Activated CD8-positive, alpha-beta memory T cell treated with anti-CD3 and anti-CD28 coated beads, Interleukin-2, amount 50 U/mL, for 48 hours (primary cell): ENCODE results near the gene ACOT8.
"Not testable (repeated sequence)": the region's sequence is repeated elsewhere in the genome, so short reads cannot be mapped to it uniquely, and the experiment has no call there.

ENCODE experiments used
- DNase-seq: peaks from one replicate; pipeline ENCODE4 v3.0.0-alpha.2; 2020

Gene ACOT8

DNA sequence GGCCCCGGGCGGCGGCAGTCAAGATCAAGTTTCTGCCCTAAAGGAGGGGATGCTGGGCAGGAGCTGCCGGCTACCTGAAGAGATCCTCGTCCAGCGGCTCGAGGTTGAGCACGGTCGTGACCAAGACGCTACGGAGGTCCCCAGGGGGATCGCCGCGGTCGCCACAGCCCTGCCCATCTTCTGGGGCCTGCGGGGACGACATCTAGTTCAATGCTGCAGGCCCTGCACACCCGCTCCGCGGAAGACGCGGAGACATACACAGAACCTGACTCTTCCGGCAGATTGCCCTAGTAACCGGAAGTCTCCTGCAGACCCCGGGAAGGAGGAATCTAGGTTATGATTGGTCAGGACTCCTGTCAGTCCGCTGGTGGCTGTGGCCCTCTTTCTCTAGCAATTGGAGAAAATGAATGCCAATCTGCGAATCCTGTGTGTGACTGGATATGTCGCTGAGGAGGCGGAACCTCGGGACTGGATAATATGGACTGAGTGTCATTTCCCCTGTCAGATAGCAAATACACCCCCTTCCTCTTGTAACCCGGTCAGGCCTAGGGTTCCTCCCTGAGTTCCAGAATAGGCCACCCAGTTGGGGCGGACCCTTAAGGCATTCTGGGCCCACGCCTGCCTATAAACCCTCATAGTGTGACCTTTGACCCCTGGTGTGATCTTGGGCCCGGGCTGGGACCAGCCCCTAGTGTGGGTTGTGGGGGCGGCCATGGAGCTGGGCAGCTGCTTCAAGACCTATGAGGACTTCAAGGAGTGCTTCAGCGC is at the start of gene ACOT8, which contains the start of gene ZSWIM3:
TSS of gene ACOT8 (minus strand) at position 279 of the 768 bp plus-strand sequence. CDS start at position 202, 77 bp downstream.
TSS of gene ZSWIM3 (plus strand) at position 501 of the 768 bp plus-strand sequence. CDS start at position 713, 212 bp downstream.
- DNase-seq = peak; percentile 87

DNA sequence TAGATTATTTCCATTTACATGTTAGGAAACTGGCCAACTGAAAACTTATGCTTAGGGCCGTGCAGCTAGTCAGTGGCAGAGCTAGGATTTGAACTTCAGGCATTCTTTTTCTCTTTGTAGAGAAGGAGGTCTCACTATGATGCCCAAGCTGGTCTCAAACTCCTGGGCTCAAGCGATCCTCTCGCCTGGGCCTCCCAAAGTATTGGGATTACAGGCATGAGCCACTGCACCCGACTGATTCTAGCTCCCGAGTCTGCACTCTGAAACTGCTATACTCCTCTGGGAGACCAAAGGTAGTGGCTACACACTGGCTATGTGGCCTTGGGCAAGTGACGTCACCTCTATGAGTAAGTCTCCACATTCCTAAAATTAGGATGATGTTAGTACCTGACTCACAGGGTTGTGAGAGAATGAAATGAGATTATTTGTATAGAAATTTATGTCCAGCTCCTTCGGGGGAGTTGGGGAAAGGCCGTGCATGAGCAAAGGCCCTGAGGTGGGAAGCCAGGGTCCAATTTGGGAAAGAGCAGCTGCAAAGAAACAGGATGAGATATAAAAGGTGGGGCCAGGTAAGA is 48.4 kb upstream of the ACOT8 start:
- DNase-seq = no peak

DNA sequence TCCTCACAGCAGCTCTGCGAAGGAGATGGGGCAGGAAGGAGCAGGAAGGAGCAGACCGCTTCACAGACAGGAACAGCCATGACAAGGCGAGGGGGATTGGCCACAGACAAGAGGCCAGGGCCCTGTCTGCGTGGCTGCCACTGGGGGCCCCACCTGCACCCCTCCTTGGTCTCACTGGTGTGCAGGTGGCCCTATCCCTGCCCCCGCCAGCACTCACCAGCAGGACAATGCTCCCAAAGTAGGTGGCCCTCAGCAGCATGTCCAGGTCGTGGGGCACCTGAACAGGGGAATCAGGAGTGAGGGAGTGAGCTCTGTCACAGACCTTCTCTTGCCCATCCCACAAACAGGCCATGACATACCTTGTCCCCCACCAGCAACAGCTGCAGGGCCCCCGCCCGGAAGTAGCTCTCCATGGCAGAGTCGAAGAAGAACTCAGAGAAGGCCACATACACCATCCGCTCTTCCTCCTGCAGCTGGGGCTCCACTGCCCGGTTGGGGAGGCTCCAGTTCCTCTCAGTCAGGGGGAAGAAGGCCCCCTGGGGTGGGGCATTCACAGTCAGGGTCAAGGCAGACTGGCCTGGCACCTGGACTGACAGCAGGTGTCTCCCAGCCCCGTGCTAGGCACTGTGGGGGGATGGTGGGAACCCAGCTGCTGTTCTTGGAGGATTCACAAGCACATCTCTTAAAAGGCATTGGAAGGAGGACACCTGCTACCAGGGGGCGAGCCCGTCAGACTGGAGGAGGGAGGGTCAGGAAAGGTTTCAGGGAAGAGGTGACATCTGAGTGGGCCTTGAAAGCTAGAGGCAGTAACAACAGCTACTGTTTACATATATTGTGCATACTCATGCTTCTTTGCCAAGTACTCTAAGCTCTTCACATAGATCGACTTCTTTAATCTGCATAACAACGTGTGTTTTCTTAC is 47.7 kb upstream of the ACOT8 start:
- no peak for DNase-seq

DNA sequence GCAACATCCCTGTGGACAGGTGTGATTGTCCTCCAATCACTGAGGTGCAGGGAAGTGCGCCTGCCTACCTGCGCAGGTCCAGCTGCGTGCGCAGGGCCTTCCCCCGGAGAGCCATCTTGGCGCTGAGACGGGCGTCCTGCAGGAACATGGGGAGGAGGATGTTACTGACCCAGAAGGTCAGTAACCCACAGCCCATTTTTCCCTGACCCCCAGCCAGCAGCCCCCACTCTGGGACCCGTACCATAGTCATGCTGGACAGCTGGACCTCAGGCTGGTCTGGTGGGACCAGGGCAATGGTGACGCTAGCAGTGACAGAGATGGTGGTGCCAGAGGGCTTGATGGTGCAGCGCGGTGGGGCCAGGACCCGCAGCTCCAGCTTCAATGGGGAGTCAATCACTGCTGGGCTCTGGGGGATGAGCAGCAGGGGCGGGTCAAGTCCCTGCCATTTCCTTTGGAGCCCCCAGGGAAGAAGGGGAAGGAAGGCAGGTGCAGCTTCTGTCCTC is 45.1 kb upstream of the ACOT8 start:
- DNase-seq = no peak

DNA sequence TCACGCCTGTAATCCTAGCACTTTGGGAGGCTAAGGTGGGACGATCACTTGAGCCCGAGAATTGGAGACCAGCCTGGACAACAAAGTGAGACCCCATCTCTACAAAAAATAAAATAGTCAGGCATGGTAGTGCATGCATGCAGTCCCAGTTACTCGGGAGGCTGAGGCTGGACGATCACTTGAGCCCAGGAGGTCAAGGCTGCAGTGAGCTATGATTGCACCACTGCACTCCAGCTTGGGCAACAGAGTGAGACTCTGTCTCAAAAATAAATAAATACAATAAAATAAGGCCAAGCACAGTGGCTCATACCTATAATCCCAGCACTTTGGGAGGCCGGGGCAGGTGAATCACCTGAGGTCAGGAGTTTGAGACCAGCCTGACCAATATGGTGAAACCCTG is 44.1 kb upstream of the ACOT8 start:
- not testable (repeated sequence) for DNase-seq

DNA sequence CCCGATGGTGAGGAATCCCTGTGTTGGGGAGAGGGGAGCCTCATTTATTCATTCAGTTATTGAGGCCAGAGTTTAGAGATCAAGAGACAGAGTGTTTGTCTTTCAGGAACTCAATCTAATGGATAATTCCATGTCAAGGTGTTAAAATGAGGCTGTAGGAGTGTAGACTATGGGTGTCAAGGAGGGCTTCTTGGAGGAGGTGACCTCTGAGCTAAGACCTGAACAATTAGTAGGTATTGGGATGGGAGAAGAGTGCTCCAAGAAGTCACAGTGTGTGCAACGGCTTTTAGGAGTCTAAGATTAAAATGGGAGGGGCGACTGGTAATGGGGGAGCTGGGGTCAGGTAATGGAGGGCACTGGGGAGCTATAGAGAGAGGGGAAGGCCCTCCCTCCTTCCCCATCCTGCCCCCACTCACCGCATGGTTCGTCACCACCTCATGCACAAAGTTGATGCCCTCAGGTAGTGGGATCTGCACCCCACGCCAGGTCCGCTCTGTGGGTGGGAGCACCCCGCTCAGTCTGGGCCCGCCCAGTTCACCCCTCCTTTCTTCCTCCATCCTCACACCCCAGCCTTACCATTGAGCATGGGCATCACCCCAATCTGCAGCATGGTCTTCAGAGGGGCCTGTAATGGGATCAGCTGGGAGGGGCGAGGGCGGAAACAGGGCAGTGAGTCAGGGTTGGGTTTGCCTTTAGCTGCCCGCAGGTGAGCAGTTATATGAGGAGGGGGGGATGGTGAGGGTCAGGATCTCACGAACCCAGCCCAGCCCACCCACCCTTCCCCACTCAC is 42.0 kb upstream of the ACOT8 start:
- DNase-seq = no peak

DNA sequence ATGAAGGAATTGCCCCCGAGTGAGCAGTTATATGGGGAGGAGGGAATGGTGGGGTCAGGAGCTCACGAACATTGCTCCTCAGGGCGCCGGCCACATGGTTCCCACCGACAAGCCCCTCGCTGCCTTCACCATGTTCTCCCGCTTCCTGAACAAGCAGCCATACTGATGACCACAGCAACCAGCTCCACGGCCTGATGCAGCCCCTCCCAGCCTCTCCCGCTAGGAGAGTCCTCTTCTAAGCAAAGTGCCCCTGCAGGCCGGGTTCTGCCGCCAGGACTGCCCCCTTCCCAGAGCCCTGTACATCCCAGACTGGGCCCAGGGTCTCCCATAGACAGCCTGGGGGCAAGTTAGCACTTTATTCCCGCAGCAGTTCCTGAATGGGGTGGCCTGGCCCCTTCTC is 41.1 kb upstream of the ACOT8 start:
- DNase-seq = no peak

DNA sequence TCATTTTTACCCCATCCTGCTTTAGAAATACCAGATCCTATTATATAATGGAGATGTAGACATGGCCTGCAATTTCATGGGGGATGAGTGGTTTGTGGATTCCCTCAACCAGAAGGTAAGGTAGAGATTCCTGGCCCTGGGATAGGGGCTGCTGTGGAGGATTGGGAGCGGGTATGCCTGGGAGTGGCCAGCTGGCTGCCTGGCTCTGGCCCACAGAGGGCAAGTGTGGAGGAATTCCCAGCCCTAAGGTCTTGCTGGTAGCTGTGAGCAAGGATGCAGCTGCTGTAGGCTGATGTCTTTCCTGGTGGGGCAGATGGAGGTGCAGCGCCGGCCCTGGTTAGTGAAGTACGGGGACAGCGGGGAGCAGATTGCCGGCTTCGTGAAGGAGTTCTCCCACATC is 40.5 kb upstream of the ACOT8 start:
- DNase-seq = no peak

DNA sequence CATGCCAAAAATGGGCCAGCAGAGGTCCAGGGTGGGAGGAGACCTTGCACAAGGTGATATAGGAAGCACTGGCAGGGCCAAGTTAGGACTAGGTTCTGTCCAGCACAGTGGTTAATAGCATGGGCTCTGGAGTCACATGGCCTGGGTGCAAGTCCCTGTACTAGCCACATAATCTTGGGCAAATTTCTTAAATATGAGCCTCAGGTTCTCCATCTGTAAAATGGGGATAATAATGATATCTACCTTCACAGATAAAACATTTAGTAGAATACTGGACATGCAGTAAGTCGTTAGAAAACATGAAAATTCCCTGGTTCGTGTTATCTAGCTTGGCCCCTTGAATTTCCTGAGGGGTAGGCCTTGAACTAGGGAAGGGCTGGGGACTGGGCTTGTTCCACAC is 40.1 kb upstream of the ACOT8 start:
- DNase-seq = no peak

DNA sequence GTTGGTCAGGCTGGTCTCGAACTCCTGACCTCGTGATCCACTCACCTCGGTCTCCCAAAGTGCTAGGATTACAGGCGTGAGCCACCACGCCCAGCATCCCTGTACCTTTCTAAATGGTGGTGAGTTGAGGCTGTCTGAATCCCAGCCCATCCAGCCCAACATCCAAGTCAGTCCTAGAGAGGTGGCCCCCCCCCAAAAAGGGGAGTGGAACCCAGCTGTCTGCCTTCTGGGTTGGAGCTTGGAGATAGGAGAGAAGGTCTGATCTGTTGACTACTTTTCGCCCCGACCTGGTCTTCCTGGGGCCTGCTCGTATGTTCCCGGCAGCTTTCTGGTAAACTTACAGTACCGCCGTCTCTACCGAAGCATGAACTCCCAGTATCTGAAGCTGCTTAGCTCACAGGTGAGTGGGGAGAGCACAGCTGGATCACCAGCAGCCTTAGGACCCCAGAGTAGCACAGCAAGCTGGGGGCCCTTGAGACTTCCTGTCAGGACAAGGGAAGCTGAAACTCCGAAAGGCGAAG is 39.5 kb upstream of the ACOT8 start:
- no peak for DNase-seq

DNA sequence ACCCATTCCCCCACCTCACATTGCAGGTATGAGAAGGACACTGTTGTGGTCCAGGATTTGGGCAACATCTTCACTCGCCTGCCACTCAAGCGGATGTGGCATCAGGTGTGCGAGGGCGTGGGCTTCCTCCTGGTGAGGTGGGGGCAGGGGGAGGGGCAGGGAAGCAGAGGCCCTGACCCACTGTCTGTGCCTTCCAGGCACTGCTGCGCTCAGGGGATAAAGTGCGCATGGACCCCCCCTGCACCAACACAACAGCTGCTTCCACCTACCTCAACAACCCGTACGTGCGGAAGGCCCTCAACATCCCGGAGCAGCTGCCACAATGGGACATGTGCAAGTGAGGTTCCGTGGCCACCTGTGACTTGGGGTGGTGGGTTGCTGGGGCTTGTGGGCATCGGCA is 37.6 kb upstream of the ACOT8 start:
- DNase-seq = no peak

DNA sequence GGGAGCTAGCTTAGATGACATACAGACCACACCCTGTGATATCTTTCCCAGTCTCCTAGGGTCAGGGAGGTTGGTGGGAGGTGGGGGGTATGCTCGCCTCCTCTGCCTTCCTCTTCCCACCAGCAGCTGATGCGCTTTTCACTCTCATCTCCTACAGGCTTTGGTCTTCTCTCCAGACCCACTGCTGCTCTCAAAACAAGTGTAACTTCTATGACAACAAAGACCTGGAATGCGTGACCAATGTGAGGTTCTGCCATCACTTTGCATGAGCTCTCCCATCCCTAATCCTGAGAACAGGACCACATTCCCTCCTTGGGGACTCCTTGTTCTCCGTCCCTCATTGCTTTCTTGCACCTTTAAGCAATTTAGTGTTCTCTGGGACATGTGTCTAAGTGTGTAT is 36.6 kb upstream of the ACOT8 start:
- DNase-seq = no peak

DNA sequence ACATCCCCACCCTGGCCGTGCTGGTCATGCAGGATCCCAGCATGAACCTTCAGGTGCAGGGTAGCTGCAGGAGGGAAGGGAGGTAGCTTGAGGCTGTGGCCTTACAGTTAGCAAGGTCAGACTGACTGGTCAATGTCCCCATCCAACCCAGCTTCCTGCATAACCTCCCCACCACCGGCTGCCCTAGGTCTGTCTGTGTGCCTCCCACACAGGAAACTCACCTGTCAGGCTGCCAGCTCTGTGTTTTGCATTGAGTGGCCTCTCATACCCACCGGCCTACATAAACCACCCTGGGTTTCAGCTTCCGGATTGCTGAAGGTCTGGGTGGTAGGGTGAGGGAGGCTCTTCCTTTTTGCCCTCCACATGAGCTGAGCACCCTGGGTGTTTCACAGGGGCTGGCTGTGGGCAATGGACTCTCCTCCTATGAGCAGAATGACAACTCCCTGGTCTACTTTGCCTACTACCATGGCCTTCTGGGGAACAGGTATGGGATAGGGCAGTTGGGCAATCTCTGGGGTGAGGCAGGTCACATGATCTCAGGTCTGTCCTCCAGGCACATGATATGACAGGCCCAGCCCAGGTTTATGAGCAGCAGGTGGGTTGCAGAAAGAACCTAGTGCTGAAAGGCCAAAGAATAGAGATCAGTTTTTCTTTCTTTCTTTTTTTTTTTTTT is 35.8 kb upstream of the ACOT8 start:
- no peak for DNase-seq

DNA sequence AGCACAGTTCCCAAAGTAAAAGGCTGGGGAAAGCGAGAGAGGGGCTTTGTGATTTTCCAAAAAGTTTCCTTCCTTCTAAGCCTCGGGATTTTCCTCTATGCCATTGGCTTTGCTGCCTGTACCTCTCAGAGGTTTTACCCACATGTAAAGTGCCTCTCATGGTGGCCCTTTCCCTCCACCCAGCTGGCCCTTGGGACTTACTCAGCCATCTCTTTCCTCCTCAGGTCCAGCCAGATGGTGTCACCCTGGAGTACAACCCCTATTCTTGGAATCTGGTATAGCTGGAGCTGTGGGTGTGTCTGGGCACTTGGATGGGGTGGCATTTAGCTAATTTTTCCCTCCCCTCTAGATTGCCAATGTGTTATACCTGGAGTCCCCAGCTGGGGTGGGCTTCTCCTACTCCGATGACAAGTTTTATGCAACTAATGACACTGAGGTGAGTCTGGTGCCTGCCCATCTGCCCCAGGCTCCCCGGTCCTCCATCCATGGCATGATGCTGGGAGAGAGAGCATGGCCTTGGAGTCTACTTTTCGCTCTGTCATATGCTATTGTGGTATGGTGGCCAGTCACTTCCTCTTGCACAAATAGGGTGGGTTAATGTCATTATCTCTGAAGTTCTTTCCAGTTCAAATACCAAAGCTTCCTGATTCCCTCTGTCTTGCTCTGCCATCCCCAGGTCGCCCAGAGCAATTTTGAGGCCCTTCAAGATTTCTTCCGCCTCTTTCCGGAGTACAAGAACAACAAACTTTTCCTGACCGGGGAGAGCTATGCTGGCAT is 35.0 kb upstream of the ACOT8 start:
- DNase-seq = no peak

DNA sequence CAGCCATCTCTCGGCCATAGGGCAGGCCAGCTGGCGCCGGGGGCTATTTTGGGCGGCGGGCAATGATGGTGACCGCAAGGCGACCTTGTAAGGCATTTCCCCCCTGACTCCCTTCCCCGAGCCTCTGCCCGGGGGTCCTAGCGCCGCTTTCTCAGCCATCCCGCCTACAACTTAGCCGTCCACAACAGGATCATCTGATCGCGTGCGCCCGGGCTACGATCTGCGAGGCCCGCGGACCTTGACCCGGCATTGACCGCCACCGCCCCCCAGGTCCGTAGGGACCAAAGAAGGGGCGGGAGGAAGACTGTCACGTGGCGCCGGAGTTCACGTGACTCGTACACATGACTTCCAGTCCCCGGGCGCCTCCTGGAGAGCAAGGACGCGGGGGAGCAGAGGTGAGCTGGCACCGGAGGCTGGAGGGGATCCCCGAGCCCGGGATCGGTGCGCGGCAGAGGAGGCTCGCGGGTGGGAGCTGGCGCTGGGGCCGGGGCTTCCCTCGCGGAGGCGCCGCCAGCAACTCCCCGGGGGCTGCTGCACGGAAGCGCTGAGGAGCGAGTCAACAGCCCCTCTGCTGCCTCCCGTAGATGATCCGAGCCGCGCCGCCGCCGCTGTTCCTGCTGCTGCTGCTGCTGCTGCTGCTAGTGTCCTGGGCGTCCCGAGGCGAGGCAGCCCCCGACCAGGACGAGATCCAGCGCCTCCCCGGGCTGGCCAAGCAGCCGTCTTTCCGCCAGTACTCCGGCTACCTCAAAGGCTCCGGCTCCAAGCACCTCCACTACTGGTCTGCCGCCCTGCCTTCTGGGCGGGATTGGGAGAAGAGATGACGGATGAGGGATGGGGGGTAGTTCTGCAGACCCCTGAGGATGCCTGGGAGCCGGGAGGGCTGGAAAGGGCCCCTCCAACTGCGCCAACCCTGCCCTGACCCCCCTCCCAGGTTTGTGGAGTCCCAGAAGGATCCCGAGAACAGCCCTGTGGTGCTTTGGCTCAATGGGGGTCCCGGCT is 34.1 kb upstream of the ACOT8 start, which contains the start of the genes CTSA and NEURL2:
TSS of gene CTSA (plus strand) at position 351 of the 999 bp plus-strand sequence. CDS start at position 585, 234 bp downstream.
TSS of gene NEURL2 (minus strand) at position 224 of the 999 bp plus-strand sequence. CDS start at position 7, 217 bp downstream.
- DNase-seq = peak; percentile 94

DNA sequence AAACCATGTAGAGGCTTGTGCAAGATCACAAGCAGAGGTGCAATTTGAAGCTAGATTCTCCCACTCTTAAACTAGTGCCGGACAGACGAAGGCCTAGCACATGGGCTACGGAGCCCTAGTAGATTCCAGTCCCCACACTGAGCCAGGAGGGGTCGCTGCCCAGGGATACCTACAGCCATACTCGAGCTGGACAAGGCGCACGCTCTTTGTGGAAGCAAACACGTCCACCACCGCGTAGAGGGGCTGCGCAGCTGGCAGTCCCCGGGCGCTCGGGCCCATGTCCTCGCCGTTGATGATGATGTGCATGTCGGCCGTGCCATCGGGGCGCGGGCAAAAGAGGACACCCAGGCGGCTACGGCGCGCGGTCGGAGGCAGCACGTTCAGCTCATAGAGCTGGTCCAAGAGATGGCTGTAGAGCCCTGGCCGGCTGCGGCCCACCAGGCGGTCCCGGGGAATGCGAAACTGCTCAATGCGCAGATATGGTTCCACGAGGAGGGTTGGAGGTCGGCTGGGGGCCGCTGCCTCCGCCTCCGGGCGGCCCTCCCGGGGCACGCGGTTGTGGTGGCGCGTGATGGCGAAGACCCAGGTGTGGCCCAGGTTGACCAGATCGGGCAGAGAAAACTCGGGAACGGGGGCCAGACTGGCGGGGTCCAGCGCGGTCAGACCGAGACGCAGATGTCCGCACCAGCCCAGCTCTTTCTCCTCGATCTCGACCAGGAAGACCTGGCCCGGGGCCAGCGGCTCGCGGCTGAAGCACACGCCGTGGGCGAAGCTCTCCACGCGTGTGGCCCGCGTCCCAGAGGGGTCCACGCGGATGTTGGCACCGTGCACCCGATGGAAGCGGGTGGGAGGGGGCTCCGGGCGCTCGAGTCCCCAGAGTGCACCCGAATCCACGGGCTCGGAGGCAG is 33.1 kb upstream of the ACOT8 start:
- peak; percentile 78 for DNase-seq

DNA sequence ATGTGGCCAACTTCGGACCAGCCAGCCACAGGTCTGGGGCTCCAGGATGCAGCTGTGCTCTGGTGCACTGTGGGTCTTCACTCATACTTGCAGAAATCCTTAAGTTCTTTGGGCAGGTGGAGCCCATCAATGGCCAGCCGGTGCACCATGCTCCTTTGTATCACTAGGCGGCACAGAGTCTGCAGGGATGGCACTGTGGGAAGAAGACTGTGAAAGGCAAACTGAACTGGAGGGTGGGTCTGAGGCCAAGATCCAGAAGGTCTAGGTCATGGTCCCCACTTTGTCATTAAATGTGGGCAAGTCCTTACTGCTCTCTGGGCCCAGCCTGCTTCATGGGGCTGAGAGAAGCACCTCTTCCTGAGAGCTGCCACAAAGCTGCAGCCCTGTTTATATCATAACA is 31.5 kb upstream of the ACOT8 start:
- no peak for DNase-seq

DNA sequence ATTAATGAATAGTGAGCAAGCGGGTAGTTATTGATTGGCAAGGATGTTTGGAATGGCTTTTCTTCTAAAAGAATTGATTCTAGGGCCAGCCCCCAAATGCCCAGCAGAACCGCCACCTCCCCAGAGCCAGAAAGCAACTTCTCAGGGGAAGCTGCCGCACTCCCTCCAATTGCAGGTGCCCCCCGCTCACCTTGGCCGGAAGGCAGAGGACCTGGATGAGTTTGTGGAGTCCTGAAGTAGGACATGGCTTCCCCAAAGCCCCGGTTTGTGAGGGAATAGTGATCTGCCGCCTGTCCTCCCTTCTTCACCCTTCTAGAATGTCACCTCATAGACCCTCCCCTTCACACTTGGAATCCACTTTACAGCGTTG is 30.1 kb upstream of the ACOT8 start, which contains the start of gene SPATA25:
TSS of gene SPATA25 (minus strand) at position 277 of the 370 bp plus-strand sequence. CDS start at position 245, 32 bp downstream.
- no peak for DNase-seq
